Activated naive CD4-positive, alpha-beta T cell treated with Interleukin-2 at 50 U/mL for 16 hours (primary cell): Measurements from ENCODE around the gene OR10G8.
"Not testable (repeated sequence)": the region's sequence is repeated elsewhere in the genome, so short reads cannot be mapped to it uniquely, and the experiment has no call there.

Experiments
- DNase-seq: peaks from one replicate; pipeline ENCODE4 v3.0.0-alpha.2; 2020

Gene OR10G8, protein sequence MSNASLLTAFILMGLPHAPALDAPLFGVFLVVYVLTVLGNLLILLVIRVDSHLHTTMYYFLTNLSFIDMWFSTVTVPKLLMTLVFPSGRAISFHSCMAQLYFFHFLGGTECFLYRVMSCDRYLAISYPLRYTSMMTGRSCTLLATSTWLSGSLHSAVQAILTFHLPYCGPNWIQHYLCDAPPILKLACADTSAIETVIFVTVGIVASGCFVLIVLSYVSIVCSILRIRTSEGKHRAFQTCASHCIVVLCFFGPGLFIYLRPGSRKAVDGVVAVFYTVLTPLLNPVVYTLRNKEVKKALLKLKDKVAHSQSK

GRCh38 chr11:124026498-124026897 is at the start of gene OR10G8:
OR10G8 (plus strand) TSS chr11:124026798; CDS start chr11:124029623, 2,825 bp downstream.
- DNase-seq: no peak

DNA sequence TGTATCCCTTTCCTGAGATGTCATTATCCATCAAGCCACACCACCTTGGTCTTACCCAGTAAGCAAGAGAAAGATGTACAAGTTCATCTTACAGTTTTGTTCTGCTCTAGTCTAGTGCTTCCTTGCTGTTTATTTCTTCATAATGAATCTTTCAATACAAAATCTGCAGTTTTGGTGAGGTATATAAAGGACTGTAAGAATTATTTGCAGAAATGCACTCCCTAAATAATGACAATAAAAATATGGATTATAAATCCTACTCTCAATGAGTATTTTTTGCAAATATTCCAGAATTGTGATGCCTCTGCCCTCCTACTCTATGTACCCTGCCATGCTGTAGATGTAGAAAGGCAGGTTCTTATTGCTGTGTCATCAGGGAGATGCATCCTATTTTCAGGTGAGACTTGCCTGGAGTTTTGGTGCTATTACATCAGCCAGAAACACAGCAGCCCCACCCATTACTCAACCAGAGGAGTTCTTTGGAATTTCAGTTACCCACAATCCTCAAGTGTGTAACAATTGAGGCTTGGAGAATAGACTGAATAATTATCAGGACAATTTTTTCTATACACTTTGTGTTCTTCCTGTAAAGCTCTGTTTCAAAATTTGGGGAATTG is 48.8 kb upstream of the OR10G8 start, which contains the start of gene OR10S1:
Gene OR10S1, minus strand, starts transcription at position 51 of the 617 bp plus-strand sequence. CDS start 117 bp downstream, outside the sequence.
- no peak for DNase-seq

- DNase-seq: no peak
These were observed 47.3 kb upstream of the OR10G8 start for GRCh38 chr11:123979311-123979710.

- no peak for DNase-seq
These were observed 31.5 kb upstream of the OR10G8 start, which contains the start of gene OR10G6 for GRCh38 chr11:123995119-123995518. OR10G6 (minus strand) TSS chr11:123995161; CDS start chr11:123995161, 0 bp downstream.

GRCh38 chr11:124012697-124013096 is 13.9 kb upstream of the OR10G8 start, which contains the start of gene OR10G4:
OR10G4 (plus strand) TSS chr11:124012997; CDS start chr11:124015575, 2,578 bp downstream.
- no peak for DNase-seq

- not testable (repeated sequence) for DNase-seq
These were observed 10.8 kb upstream of the OR10G8 start for GRCh38 chr11:124015837-124016236.

DNA sequence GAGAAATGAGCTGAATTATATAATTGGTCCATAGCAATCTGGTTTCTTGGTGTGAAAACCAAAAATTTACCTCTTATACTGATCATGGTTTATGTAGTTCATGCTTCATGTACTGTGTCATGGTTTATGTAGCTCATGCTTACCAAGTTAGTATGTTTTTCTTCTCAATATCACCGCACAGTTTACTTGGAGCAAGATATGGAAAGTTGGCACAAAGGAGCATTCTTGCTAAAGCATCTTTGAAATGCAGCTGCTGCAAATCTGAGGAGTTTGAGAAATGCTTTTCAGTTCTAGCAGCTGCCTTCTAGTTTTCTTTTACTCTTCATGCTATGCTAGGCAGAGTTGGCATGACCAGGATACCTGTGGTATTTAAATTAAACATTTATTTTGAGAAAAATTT is 10.1 kb downstream of the OR10G8 start:
- no peak for DNase-seq

DNA sequence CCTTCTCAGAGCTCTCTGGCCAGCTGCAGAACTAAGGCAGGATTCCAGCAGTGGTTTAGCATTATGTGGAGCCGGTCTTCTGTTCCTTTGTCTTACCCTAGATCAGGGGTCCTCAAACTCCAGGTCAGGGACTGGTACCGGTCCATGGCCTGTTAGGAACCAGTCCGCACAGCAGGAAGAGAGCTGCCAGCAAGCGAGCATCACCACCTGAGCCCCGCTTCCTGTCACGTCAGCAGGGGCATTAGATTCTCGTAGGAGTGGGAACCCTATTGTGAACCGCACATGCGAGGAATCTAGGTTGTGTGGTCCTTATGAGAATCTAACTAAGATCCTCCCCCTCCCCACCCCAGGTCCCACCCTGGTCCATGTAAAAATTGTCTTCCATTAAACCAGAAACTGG is 13.0 kb downstream of the OR10G8 start:
- no peak for DNase-seq

DNA sequence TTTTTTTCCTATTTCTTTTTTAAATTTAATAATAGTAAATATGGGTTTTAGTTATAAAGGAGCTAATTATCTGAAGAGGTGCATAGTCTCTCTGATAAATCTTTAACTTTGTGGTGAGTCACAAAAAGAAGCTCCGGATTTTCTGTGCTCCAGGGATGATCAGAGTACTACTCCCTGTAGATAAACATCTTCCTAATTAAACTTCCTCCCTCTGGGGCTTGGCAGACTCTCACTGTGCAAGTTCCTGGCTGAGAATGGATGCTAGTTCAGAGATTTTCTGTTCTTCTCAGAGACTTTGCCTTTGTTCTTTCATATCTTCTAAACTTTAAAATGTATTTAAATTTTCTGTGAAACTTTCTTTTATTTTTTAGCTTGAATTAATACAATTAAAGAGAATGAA is 14.7 kb downstream of the OR10G8 start, which contains the start of gene OR10G7:
Gene OR10G7, minus strand, starts transcription at position 72 of the 400 bp plus-strand sequence. CDS start 2,324 bp downstream, outside the sequence.
- DNase-seq: no peak

- DNase-seq: no peak
These were observed 16.8 kb downstream of the OR10G8 start for GRCh38 chr11:124043420-124043819.

DNA sequence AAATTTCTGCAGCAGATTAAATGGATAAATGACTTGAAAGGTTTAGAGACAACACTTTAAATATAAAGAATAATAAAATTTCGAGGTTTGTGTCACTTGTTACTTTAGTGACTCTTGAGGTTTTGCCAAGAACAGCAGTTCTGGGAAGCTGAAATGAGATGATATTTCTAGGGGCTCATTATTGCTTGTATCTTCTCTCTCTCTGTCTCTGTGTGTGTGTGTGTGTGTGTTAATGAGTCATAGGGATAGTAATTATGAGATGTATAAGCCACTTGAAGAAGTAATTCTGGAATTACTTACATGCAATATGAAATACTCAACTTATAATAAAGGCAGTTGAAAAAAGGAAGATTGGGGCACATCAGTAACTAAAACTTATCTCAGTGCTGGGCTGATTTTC is 24.1 kb downstream of the OR10G8 start:
- DNase-seq: no peak

- DNase-seq: no peak
These were observed 26.4 kb downstream of the OR10G8 start for GRCh38 chr11:124052966-124053365.

- DNase-seq: no peak
These were observed 42.1 kb downstream of the OR10G8 start for GRCh38 chr11:124068601-124069110.

GRCh38 chr11:124069429-124070401 is 43.1 kb downstream of the OR10G8 start:
- DNase-seq: peak; percentile 30

- peak; percentile 65 for DNase-seq
These were observed 44.5 kb downstream of the OR10G8 start for GRCh38 chr11:124070915-124071622.

- no peak for DNase-seq
These were observed 45.0 kb downstream of the OR10G8 start for GRCh38 chr11:124071623-124071948.

GRCh38 chr11:124072147-124072546 is 45.5 kb downstream of the OR10G8 start:
- no peak for DNase-seq

GRCh38 chr11:124074554-124074953 is 48.0 kb downstream of the OR10G8 start:
- DNase-seq: no peak

DNA sequence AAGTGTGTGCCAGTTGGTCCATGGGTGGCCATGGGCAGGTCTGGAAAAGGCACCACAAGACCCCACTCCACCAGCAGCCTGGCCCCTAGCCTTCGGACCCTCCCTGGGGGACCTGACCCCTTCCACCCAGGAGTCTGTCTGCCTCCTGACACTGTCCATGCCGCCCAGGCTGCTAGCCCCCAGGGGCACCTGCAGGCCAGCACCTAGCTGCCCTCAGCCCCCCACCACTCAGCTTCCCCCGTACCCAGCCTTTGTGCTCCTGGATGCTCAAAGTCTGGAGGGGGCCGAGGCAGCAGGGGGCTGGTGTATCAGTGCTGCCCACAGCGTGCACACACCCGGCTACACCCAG is 48.9 kb downstream of the OR10G8 start:
- DNase-seq: no peak

DNA sequence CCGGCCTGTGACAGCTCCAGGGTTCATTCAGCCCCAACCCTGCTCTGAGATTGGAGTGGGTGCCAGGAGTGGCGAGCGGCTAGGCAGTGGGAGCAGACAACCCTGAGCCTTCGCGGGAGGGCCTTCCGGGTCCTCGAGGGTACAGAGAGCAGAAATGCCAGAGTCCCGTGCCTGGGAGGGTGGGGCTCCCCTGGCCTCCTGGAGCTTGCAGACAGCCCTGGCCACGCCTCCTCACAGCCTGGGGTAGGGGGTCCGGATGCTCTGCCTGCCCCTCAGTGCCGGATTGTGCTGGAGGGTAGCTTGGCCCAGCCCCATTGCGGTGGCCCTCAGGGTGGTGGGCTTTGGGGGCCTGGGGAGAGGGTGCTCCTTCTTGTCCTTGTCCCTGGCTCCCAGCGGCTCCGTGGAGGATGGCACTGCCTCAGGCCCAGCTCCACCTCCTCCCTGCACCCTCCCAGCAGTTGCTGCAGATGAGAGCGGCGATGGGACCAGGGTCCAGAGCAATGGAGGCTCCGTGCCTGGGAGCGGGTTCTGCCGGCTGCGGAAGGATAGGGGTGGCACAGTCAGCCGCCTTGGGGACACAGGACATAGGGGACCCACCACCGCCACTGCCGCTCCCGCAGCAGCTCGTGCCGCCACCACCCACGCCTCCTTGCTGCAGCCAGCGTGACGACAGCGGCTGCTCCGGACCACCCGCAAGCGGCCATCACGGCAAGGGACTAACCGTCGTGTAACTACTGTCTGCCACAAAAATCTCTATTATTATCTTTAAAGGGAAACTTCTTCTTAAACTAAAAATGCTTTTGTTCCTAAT is 49.4 kb downstream of the OR10G8 start:
- no peak for DNase-seq

DNA sequence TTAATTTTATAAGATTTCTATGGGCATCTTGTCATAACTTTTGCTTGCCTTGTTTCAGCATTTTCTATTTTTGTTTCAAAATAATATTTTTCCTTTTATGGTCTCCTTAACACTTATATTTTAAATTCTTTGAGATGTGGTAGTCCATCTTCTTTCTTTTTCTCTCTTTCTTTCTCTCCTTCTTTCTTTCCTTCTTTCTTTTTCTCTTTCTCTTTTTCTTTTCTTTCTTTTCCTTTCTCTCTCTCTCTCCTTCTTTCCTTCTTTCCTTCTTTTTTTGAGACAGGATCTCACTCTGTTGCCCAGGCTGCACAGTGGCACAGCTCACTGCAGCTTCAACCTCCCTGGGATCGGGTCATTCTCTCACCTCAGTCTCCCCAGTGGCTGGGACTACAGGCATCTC is 50.7 kb downstream of the OR10G8 start:
- no peak for DNase-seq
